ACC112 (cell line): ENCODE data around the gene SLC9A9.
"Not testable (repeated sequence)": the region's sequence is repeated elsewhere in the genome, so short reads cannot be mapped to it uniquely, and the experiment has no call there.

Experiments used
- H2AFZ ChIP-seq: fragments of 200-600 bp; sonication (generic); one replicate; pipeline ENCODE4 v1.6.0; 2017; ENCODE audit warnings: antibody characterized with exemption, low read length; ENCODE audit not compliant: unreplicated experiment
- H3K27ac ChIP-seq: fragments of 200-600 bp; sonication (generic); 2 replicates; pipeline ENCODE4 v1.5.1; 2014; ENCODE audit warnings: low read depth, mild to moderate bottlenecking, antibody characterized with exemption, low read length, moderate library complexity
- H3K27me3 ChIP-seq: fragments of 200-600 bp; sonication (generic); 2 replicates; pipeline ENCODE4 v1.6.1; 2014; ENCODE audit warnings: mild to moderate bottlenecking, antibody characterized with exemption, low read length, moderate library complexity, mixed read lengths; ENCODE audit not compliant: insufficient read depth
- H3K36me3 ChIP-seq: fragments of 200-600 bp; sonication (generic); 2 replicates; pipeline ENCODE4 v1.6.1; 2016; ENCODE audit warnings: mild to moderate bottlenecking, antibody characterized with exemption, low read length, moderate library complexity, mixed read lengths; ENCODE audit not compliant: insufficient read depth
- H3K4me1 ChIP-seq: fragments of 200-600 bp; sonication (generic); one replicate; pipeline ENCODE4 v1.6.1; 2016; ENCODE audit warnings: low read length, mixed read lengths; ENCODE audit not compliant: insufficient read depth, unreplicated experiment, control insufficient read depth
- H3K4me3 ChIP-seq: fragments of 200-600 bp; sonication (generic); 2 replicates; pipeline ENCODE4 v1.5.1; 2014; ENCODE audit warnings: mild to moderate bottlenecking, low read depth, low read length
- H3K79me2 ChIP-seq: fragments of 200-600 bp; sonication (generic); one replicate; pipeline ENCODE4 v1.6.0; 2016; ENCODE audit warnings: low read length; ENCODE audit not compliant: control insufficient read depth, unreplicated experiment, insufficient read depth

The SLC9A9 gene

DNA sequence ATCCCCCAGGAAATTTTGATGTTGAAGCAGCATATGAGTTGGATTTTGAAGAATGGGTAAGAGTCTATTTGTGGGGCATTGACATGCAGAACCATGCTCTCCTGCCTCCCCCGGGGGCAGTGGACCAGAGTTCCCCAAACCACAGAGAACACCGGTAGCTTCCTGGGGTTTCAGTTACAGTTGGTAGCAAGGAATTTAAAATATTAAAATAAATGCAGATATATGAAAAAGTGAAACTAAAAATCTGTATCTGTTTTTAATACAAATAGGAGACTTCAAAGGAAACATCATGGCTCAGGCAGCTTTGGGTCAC lies 37.4 kb downstream of the SLC9A9 start:
- no peak overlapping the region for H3K27ac ChIP-seq
- H2AFZ ChIP-seq: no peak overlapping the region
- H3K36me3 ChIP-seq: no peaks in the 10 kb centered on the region
- no peaks in the 10 kb centered on the region for H3K4me1 ChIP-seq
- no peaks in the 10 kb centered on the region for H3K27me3 ChIP-seq
- no peaks in the 10 kb centered on the region for H3K79me2 ChIP-seq
- H3K4me3 ChIP-seq: no peak overlapping the region

DNA sequence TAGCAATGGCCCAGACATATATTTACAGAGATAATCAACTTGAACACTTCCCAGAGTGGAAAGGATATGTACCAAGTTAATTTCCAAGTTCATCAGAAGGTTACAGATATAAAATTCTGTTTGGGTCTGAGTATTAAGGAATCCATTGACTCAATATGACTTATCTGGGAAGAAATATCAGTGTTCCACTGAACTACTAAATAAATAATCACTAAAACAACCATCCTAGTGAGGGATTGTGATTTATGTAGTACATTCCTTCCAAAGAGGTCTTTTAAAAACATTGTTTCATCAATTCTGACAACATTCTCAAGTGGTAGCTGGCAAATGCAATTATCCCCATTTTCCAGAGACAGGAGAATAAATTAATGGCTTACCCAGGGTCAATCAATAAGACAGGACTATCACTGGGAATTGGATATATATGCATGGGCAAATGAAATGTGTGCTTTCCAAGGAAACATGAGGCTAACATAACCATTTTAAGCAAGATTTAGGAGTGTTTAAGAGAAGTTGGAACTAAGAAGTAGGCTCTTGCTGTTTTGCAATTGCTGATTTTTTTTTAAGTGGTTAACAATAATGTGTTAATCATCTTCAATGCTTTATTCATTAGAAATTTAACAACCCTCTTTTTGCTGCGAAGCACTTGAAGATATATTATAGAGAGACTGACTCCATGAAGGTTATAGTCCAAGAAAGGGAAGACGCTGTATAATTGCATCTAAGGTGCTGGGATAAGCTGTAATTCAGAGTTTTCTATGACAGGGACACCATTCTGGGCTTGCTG lies 37.9 kb downstream of the SLC9A9 start:
- no peaks in the 10 kb centered on the region for H3K4me1 ChIP-seq
- no peak overlapping the region for H3K4me3 ChIP-seq
- no peaks in the 10 kb centered on the region for H3K27me3 ChIP-seq
- H2AFZ ChIP-seq: no peak overlapping the region
- H3K79me2 ChIP-seq: no peaks in the 10 kb centered on the region
- no peak overlapping the region for H3K27ac ChIP-seq
- H3K36me3 ChIP-seq: no peaks in the 10 kb centered on the region

DNA sequence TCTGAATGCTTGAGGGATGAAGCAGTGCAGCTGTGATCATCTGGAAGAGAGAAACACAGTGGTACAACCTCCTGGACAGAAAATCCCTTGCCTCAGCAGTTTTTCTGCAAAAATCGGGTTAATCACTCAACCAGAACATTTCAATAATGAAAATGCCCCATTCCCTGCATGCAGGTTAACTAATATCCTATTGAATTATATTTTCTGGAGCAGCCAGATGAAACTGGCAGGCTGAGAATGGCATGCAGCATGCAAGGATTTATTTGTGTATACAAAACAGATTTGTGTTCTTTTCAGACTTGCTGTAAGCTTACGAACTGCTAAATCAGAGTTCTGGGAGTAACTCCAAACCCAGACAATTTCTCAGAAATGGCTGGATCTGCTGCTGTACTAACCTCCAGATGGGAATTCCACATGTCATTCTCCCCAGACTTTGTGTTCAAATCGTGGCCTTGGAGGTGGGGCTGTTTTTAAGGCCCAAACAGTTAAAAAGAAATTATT lies 39.1 kb downstream of the SLC9A9 start:
- H3K79me2 ChIP-seq: no peaks in the 10 kb centered on the region
- no peak overlapping the region for H3K4me3 ChIP-seq
- H3K27me3 ChIP-seq: no peaks in the 10 kb centered on the region
- H3K36me3 ChIP-seq: no peaks in the 10 kb centered on the region
- no peak overlapping the region for H2AFZ ChIP-seq
- H3K4me1 ChIP-seq: no peaks in the 10 kb centered on the region
- no peak overlapping the region for H3K27ac ChIP-seq

DNA sequence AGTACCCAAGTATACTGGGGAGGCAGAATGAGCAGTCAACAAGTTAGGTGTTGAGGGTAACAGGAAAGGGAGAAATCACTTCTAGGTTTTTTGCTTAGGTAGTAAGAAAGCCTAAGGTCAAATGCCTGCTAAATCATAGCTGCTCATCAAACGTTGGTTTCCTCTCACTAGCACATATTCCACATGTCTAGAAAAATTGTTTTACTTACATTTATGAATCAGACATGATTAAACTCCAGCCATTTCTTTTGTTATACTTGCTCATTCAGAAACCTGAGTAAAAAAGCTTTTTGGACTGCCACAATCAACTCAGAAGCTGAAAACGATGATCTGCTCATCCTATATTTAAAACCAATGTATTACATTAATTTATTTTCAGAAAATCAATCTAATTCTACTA lies 40.2 kb downstream of the SLC9A9 start:
- H3K27me3 ChIP-seq: no peaks in the 10 kb centered on the region

DNA sequence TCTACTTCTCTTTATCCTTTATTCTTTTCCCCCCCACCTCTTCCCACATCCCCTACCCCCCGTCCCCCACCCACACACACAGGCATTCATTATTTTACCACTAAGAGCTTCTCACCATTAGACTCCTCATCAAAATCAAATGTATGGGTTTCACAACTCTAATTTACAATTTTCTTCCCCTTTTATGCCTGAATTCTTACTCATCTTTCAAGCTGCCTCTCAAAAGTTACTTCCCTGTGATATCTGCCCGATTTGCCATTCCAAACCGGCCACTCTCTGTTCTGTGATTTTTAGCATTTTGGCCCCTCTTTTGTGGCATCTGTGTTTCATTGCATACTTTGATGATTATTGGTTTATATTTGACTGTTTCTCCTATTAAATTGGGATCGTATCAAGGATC lies 42.2 kb downstream of the SLC9A9 start:
- no peak overlapping the region for H2AFZ ChIP-seq
- no peaks in the 10 kb centered on the region for H3K36me3 ChIP-seq
- no peak overlapping the region for H3K4me3 ChIP-seq
- no peak overlapping the region for H3K27ac ChIP-seq
- H3K27me3 ChIP-seq: no peaks in the 10 kb centered on the region
- H3K79me2 ChIP-seq: no peaks in the 10 kb centered on the region
- H3K4me1 ChIP-seq: no peaks in the 10 kb centered on the region

More for the DNA sequence above, 40.2 kb downstream of the SLC9A9 start:
- Histone ChIP-seq H3K79me2 (no peaks in the 10 kb centered on the region), H3K4me1 (no peaks in the 10 kb centered on the region), H3K36me3 (no peaks in the 10 kb centered on the region), H3K27ac (no peak overlapping the region), H3K4me3 (no peak overlapping the region), H2AFZ (no peak overlapping the region)

DNA sequence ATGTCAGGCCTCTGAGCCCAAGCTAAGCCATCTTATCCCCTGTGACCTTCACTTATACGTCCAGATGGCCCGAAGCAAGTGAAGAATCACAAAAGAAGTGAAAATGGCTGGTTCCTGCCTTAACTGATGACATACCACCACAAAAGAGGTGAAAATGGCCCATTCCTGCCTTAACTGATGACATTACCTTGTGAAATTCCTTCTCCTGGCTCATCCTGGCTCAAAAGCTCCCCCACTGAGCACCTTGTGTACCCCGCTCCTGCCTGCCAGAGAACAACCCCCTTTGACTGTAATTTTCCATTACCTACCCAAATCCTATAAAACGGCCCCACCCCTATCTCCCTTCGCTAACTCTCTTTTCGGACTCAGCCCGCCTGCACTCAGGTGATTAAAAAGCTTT lies 42.8 kb downstream of the SLC9A9 start:
- H2AFZ ChIP-seq, H3K36me3 ChIP-seq, H3K79me2 ChIP-seq, H3K4me1 ChIP-seq, H3K27ac ChIP-seq, H3K27me3 ChIP-seq, H3K4me3 ChIP-seq: not testable (repeated sequence)

DNA sequence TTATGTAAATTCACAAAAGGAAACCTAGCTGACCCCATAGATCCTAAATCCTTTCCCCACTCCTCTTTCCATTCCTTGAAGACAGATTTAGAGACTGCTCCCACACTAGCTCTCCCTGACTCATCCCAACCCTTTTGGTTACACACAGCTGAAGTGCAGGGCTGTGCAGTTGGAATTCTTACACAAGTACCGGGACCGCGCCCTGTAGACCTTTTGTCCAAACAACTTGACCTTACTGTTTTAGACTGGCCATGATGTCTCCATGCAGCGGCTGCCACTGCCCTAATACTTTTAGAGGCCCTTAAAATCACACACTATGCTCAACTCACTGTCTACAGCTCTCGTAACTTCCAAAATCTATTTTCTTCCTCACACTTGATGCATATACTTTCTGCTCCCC lies 47.2 kb downstream of the SLC9A9 start:
- not testable (repeated sequence) for H2AFZ ChIP-seq, H3K36me3 ChIP-seq, H3K4me1 ChIP-seq, H3K27me3 ChIP-seq, H3K79me2 ChIP-seq, H3K4me3 ChIP-seq, H3K27ac ChIP-seq

DNA sequence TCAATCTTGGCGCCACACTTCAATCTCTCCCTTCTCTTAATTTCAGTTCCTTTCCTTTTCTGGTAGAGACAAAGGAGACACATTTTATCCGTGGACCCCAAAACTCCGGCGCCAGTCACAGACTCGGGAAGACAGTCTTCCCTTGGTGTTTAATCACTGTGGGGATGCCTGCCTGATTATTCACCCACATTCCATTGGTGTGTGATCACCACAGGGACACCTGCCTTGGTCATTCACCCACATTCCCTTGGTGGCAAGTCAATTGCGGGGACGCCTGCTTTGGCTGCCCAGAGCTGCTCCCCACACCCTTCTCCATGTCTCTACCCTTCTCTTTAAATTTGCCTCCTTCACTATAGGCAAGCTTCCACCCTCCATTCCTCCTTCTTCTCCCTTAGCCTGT lies 50.1 kb downstream of the SLC9A9 start:
- H3K79me2 ChIP-seq, H3K27ac ChIP-seq, H3K36me3 ChIP-seq, H2AFZ ChIP-seq, H3K27me3 ChIP-seq, H3K4me3 ChIP-seq, H3K4me1 ChIP-seq: not testable (repeated sequence)

DNA sequence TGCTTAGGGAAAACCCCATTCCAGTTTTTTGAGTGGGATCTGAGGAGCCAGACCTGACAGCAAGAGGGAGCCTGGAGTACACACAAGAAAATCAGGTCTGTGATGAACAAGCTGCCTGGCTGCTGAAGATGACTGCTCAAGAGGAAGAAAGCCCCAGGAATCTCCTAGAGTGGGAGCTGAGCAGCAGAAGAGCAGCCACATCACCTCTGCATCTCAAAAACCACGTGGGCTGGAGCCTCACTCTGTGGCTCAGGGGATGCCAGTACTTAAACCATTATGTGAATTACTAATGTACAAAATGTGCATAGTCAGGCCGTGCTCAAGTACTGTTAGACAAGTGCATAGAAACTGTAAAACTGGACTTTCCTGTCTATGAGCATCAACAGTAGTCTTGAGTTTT lies 52.4 kb downstream of the SLC9A9 start:
- Histone ChIP-seq H3K27me3 (no peaks in the 10 kb centered on the region), H3K27ac (no peak overlapping the region), H2AFZ (no peak overlapping the region), H3K4me1 (no peaks in the 10 kb centered on the region), H3K79me2 (no peaks in the 10 kb centered on the region), H3K4me3 (no peak overlapping the region), H3K36me3 (no peaks in the 10 kb centered on the region)

DNA sequence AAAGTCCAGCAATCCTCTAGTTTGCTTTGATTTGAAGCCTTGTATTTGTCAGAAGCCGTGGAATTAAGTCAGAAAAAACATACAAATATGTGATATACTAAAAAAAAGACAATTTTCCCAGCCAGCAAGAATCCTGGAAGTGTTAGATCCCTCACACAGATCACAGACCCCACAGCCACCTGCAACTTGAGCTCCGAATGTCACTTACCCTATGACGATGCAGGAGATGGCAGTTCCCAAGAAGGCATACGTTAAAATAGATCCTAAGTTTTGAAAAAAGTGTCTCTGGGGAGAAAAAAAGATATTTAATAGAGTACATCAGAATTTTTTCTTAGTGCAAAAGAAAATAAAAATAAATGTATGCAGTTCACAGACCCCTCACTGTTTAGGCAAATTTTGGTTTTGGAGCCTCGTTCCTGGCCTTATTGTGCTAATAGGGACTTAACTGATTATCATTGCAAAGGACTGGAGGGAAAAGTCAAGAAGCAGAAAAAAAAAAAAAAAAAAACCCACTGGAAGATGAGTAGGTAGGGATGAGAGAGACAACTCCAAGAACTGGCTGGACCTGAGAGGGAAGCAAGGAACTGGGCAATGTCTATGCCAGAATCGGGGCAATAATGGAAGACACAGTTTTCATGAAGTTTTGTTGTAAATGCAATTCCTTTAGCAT lies 53.3 kb downstream of the SLC9A9 start:
- Histone ChIP-seq H3K36me3 (no peaks in the 10 kb centered on the region), H3K27me3 (no peaks in the 10 kb centered on the region), H3K4me3 (no peak overlapping the region), H2AFZ (no peak overlapping the region), H3K4me1 (no peaks in the 10 kb centered on the region), H3K79me2 (no peaks in the 10 kb centered on the region), H3K27ac (no peak overlapping the region)

DNA sequence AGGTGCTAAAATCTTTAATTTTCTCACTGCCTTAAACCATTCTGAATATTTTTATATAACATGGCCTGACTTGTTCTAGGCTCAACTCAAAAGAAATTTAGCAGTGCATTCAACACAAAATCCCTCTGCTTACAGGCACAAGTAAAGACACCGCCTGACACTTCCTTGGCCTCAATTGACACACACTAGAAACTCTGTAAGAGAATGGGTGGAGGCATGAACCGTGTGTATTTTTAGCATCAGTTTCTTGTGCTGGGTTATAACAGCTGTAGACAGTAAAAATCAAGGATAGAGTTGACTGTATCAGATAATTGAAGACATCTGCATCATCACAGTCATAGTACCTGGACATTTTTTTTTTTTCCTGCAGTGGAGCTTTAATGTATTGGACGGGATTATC lies 54.3 kb downstream of the SLC9A9 start:
- Histone ChIP-seq H3K4me3 (no peak overlapping the region), H3K36me3 (no peaks in the 10 kb centered on the region)

More for the DNA sequence above, 54.3 kb downstream of the SLC9A9 start:
- H3K4me1 ChIP-seq: no peaks in the 10 kb centered on the region
- no peaks in the 10 kb centered on the region for H3K27me3 ChIP-seq
- no peak overlapping the region for H3K27ac ChIP-seq
- no peaks in the 10 kb centered on the region for H3K79me2 ChIP-seq
- no peak overlapping the region for H2AFZ ChIP-seq
